GM23248 (cell line): ENCODE measurements around the gene MRPS7. TPM values are rescaled to one million over a fixed set of nuclear protein-coding genes. Genes with fewer than 3 reads are reported as not detected.
A peak's percentile ranks its signal among the peaks of the same experiment; 100 is the strongest.

Experiments
- DNase-seq: peaks from one replicate; pipeline ENCODE4 v3.0.0-alpha.2; 2015
- H2AFZ ChIP-seq: fragments of 200-600 bp; sonication (generic); 2 replicates; pipeline ENCODE4 v1.6.1; 2016; ENCODE audit warnings: antibody characterized with exemption
- H3F3A ChIP-seq: fragments of 200-600 bp; sonication (generic); 2 replicates; pipeline ENCODE4 v1.6.1; 2016; ENCODE audit warnings: mild to moderate bottlenecking, antibody characterized with exemption, mixed run types; ENCODE audit not compliant: insufficient read depth
- H3K27ac ChIP-seq: fragments of 200-600 bp; sonication (generic); 2 replicates; pipeline ENCODE4 v1.5.1; 2016; ENCODE audit warnings: mild to moderate bottlenecking
- H3K27me3 ChIP-seq: fragments of 200-600 bp; sonication (generic); replicated peaks from 2 replicates; pipeline ENCODE4 v1.6.1; 2016; ENCODE audit warnings: mild to moderate bottlenecking; ENCODE audit not compliant: insufficient read depth
- H3K36me3 ChIP-seq: fragments of 200-600 bp; sonication (generic); 2 replicates; pipeline ENCODE4 v1.6.1; 2016; ENCODE audit warnings: low read depth, mild to moderate bottlenecking
- H3K4me1 ChIP-seq: fragments of 200-600 bp; sonication (generic); 2 replicates; pipeline ENCODE4 v1.6.1; 2016; ENCODE audit warnings: mild to moderate bottlenecking; ENCODE audit not compliant: insufficient read depth
- H3K4me2 ChIP-seq: fragments of 200-600 bp; sonication (generic); one replicate; pipeline ENCODE4 v1.6.1; 2016; ENCODE audit warnings: mild to moderate bottlenecking; ENCODE audit not compliant: unreplicated experiment
- H3K4me3 ChIP-seq: fragments of 200-600 bp; sonication (generic); 2 replicates; pipeline ENCODE4 v1.5.1; 2016; ENCODE audit warnings: mild to moderate bottlenecking
- H3K79me2 ChIP-seq: fragments of 200-600 bp; sonication (generic); 2 replicates; pipeline ENCODE4 v1.6.1; 2016; ENCODE audit warnings: mild to moderate bottlenecking; ENCODE audit not compliant: insufficient read depth
- H3K9ac ChIP-seq: fragments of 200-600 bp; sonication (generic); 2 replicates; pipeline ENCODE4 v1.6.1; 2016; ENCODE audit warnings: mild to moderate bottlenecking
- H3K9me2 ChIP-seq: fragments of 200-600 bp; sonication (generic); 2 replicates; pipeline ENCODE4 v1.6.1; 2016; ENCODE audit warnings: mixed run types, mild to moderate bottlenecking, moderate library complexity; ENCODE audit not compliant: insufficient read depth
- H3K9me3 ChIP-seq: fragments of 200-600 bp; sonication (generic); one replicate; pipeline ENCODE4 v1.6.1; 2017; ENCODE audit warnings: low read depth
- H4K20me1 ChIP-seq: fragments of 200-600 bp; sonication (generic); 2 replicates; pipeline ENCODE4 v1.6.0; 2016; ENCODE audit not compliant: insufficient read depth
- EZH2 ChIP-seq: fragments of 200-600 bp; sonication (generic); IDR thresholded peaks from 2 replicates; pipeline ENCODE4 v1.6.1; 2018; ENCODE audit warnings: antibody characterized with exemption, mild to moderate bottlenecking; ENCODE audit not compliant: insufficient read depth, poor library complexity, severe bottlenecking
- EZH2phosphoT487 ChIP-seq: fragments of 200-600 bp; sonication (generic); IDR thresholded peaks from 2 replicates; pipeline ENCODE4 v1.6.1; 2018; ENCODE audit warnings: antibody characterized with exemption, moderate library complexity, mild to moderate bottlenecking, low read depth; ENCODE audit not compliant: insufficient read depth
- WGBS, 2 experiments: methylation state at CpG; one replicate each; pipeline ENCODE4 v1.1.6; 2015 to 2017; ENCODE audit warnings: low lambda C conversion rate in 2 of 2, low coverage in 1 of 2; ENCODE audit errors: missing lambda C conversion rate in 2 of 2; 5-methylcytosine and 5-hydroxymethylcytosine counted together
- in situ Hi-C: fragments of 300-500 bp; cut with MboI; formaldehyde crosslinking; loops from 2 replicates; pipeline ENCODE4 v1.15.0; 2020
- polyA plus RNA-seq: library from polyadenylated mRNA; unstranded; fragments of >200 nt; fragmentation: Nextera tagmentation; extraction: Ambion mirVana; gene quantifications from 2 replicates; pipeline ENCODE4 v1.2.1, GENCODE V29; 2016
- total RNA-seq: library from RNA; depleted of rRNA; stranded (reverse); fragments of >200 nt; shearing (Covaris generic); gene quantifications from 2 replicates; pipeline ENCODE4 v1.2.3, GENCODE V29; 2014; rRNA removed

Gene MRPS7
- total and polyA plus RNA-seq, 2 experiments from 2014 or later = 41.6 to 87.6 TPM

GRCh38 chr17:75313941-75314551 is 52.4 kb downstream of the MRPS7 start:
- peak; percentile 53 for DNase-seq

GRCh38 chr17:75315541-75316243 is 54.0 kb downstream of the MRPS7 start:
- H3K27ac ChIP-seq = no peak overlapping the region
- no peak overlapping the region for H3K9ac ChIP-seq
- no peak overlapping the region for H3K4me3 ChIP-seq
- H3K4me1 ChIP-seq = peaks cover 7% of the 10 kb centered on the region; the same call in 1 of the 2 replicates
- no peaks in the 10 kb centered on the region for H4K20me1 ChIP-seq
- in situ Hi-C loops = no loop called here
- TF ChIP-seq EZH2 (no peak), EZH2phosphoT487 (no peak)
- H3K9me2 ChIP-seq = no peaks in the 10 kb centered on the region
- 72 to 75% methylated on average over 12 to 19 of the region's 19 CpGs for WGBS, 2 experiments
- no peaks in the 10 kb centered on the region for H3K79me2 ChIP-seq
- H3K4me2 ChIP-seq = no peak overlapping the region
- H3F3A ChIP-seq = 0 out of 2 replicates have a peak, but pooled peaks cover 8% of the 10 kb centered on the region
- peak; percentile 57 for DNase-seq
- H3K36me3 ChIP-seq = peaks cover 10% of the 10 kb centered on the region; the same call in 1 of the 2 replicates
- no peak overlapping the region for H2AFZ ChIP-seq
- no peaks in the 10 kb centered on the region for H3K9me3 ChIP-seq
- no peaks in the 10 kb centered on the region for H3K27me3 ChIP-seq

More at GRCh38 chr17:75313941-75314551, 52.4 kb downstream of the MRPS7 start:
- H3K27ac ChIP-seq = no peak overlapping the region
- no peak overlapping the region for H3K9ac ChIP-seq
- H2AFZ ChIP-seq = no peak overlapping the region
- no peaks in the 10 kb centered on the region for H3K79me2 ChIP-seq
- 68 to 74% methylated on average over 13 to 14 of the region's 14 CpGs for WGBS, 2 experiments
- H4K20me1 ChIP-seq = no peaks in the 10 kb centered on the region
- no peaks in the 10 kb centered on the region for H3K9me2 ChIP-seq
- in situ Hi-C loops = no loop called here
- TF ChIP-seq EZH2 (no peak), EZH2phosphoT487 (no peak)
- no peaks in the 10 kb centered on the region for H3K4me1 ChIP-seq
- no peaks in the 10 kb centered on the region for H3K9me3 ChIP-seq
- H3K4me3 ChIP-seq = no peak overlapping the region
- no peaks in the 10 kb centered on the region for H3K27me3 ChIP-seq
- H3K4me2 ChIP-seq = no peak overlapping the region
- H3K36me3 ChIP-seq = peaks cover 7% of the 10 kb centered on the region; the same call in 1 of the 2 replicates
- H3F3A ChIP-seq = no peaks in the 10 kb centered on the region

Other genes starting within 250 kb of the MRPS7 start
- 35.6 and 52.4 TPM in 2 replicates for gene MRPL58, start 249.2 kb upstream of the MRPS7 start, total RNA-seq
- gene MRPL58, start 249.2 kb upstream of the MRPS7 start, polyA plus RNA-seq = 41.5 TPM in 2 replicates
- gene ATP5PD, start 214.9 kb upstream of the MRPS7 start, total RNA-seq = 215 and 287 TPM in 2 replicates
- 511 and 522 TPM in 2 replicates for gene ATP5PD, start 214.9 kb upstream of the MRPS7 start, polyA plus RNA-seq
- gene KCTD2, start 214.7 kb upstream of the MRPS7 start, total RNA-seq = 19.9 and 25.5 TPM in 2 replicates
- 6.5 and 7.7 TPM in 2 replicates for gene KCTD2, start 214.7 kb upstream of the MRPS7 start, polyA plus RNA-seq
- gene SLC16A5, start 173.9 kb upstream of the MRPS7 start, total RNA-seq = 10.6 and 11.1 TPM in 2 replicates
- 4.8 and 5.4 TPM in 2 replicates for gene SLC16A5, start 173.9 kb upstream of the MRPS7 start, polyA plus RNA-seq
- 1.3 and 3.8 TPM in 2 replicates for gene ARMC7, start 151.9 kb upstream of the MRPS7 start, total RNA-seq
- gene ARMC7, start 151.9 kb upstream of the MRPS7 start, polyA plus RNA-seq = 9.8 and 11.3 TPM in 2 replicates
- gene NT5C, start 130.1 kb upstream of the MRPS7 start, total RNA-seq = 51.5 and 60.8 TPM in 2 replicates
- gene NT5C, start 130.1 kb upstream of the MRPS7 start, polyA plus RNA-seq = 66.5 and 67.9 TPM in 2 replicates
- 54.0 and 59.8 TPM in 2 replicates for gene JPT1, start 107.4 kb upstream of the MRPS7 start, total RNA-seq
- 199 TPM in 2 replicates for gene JPT1, start 107.4 kb upstream of the MRPS7 start, polyA plus RNA-seq
- gene SUMO2, start 78.9 kb upstream of the MRPS7 start, total RNA-seq = 70.8 and 86.5 TPM in 2 replicates
- 465 and 472 TPM in 2 replicates for gene SUMO2, start 78.9 kb upstream of the MRPS7 start, polyA plus RNA-seq
- gene NUP85, start 56.2 kb upstream of the MRPS7 start, total RNA-seq = 13.4 and 26.2 TPM in 2 replicates
- 31.4 and 44.0 TPM in 2 replicates for gene NUP85, start 56.2 kb upstream of the MRPS7 start, polyA plus RNA-seq
- 5.9 and 12.1 TPM in 2 replicates for gene GGA3, start 273 bp upstream of the MRPS7 start, total RNA-seq
- gene GGA3, start 273 bp upstream of the MRPS7 start, polyA plus RNA-seq = 15.2 and 16.0 TPM in 2 replicates
- gene MIF4GD, start 9.4 kb downstream of the MRPS7 start, total RNA-seq = 10.7 and 33.1 TPM in 2 replicates
- 14.1 and 14.4 TPM in 2 replicates for gene MIF4GD, start 9.4 kb downstream of the MRPS7 start, polyA plus RNA-seq
- gene SLC25A19, start 27.6 kb downstream of the MRPS7 start, total RNA-seq = 6.2 and 16.9 TPM in 2 replicates
- 6.7 and 6.8 TPM in 2 replicates for gene SLC25A19, start 27.6 kb downstream of the MRPS7 start, polyA plus RNA-seq
- gene GRB2, start 143.8 kb downstream of the MRPS7 start, total RNA-seq = 65.0 and 103 TPM in 2 replicates
- 96.6 and 105 TPM in 2 replicates for gene GRB2, start 143.8 kb downstream of the MRPS7 start, polyA plus RNA-seq
- 24.5 and 54.0 TPM in 2 replicates for gene TMEM94, start 194.8 kb downstream of the MRPS7 start, total RNA-seq
- 11.4 and 14.3 TPM in 2 replicates for gene TMEM94, start 194.8 kb downstream of the MRPS7 start, polyA plus RNA-seq